ENCODE data around the gene GMDS.

The GMDS gene

GRCh38 chr6:1988843-1989242 is 256.6 kb downstream of the GMDS start:
- Histone ChIP-seq H3K4me3 (ENCODE audit: low read length) (no peak overlapping the region), H3K4me1 (ENCODE audit: low read length) (no peaks in the 10 kb centered on the region), H3K9ac (ENCODE audit: low read length) (no peak overlapping the region), H4K20me1 (ENCODE audit: insufficient read depth, low read length) (no peaks in the 10 kb centered on the region), H2AFZ (ENCODE audit: low read length) (no peak overlapping the region), H3K27me3 (replicated peaks; ENCODE audit: insufficient read depth, low read length) (no peaks in the 10 kb centered on the region), H3K9me3 (replicated peaks; ENCODE audit: insufficient read depth, low read length) (no peaks in the 10 kb centered on the region), H3K27ac (ENCODE audit: low read length) (no peak overlapping the region), H3K79me2 (ENCODE audit: low read length) (no peaks in the 10 kb centered on the region), H3K9me2 (replicated peaks; ENCODE audit: insufficient read depth, low read length) (no peaks in the 10 kb centered on the region), H3K4me2 (ENCODE audit: low read depth, low read length) (no peak overlapping the region), H3F3A (ENCODE audit: insufficient read depth, low read length) (no peaks in the 10 kb centered on the region), H3K36me3 (replicated peaks; ENCODE audit: insufficient read depth, low read length) (no peaks in the 10 kb centered on the region)
- TF ChIP-seq CTCF (IDR thresholded peaks at IDR 0.05; ENCODE audit: low read length) (no peak), EZH2phosphoT487 (IDR thresholded peaks at IDR 0.05; ENCODE audit: low read length) (no peak), EZH2 (optimal IDR thresholded peaks at IDR 0.05; ENCODE audit: low read depth, low read length) (no peak)
- DNase-seq = no peak

GRCh38 chr6:1987640-1988039 is 257.8 kb downstream of the GMDS start:
- DNase-seq = no peak
- no peaks in the 10 kb centered on the region for H3K9me2 ChIP-seq (replicated peaks; ENCODE audit: insufficient read depth, low read length)
- H3K36me3 ChIP-seq (replicated peaks; ENCODE audit: insufficient read depth, low read length) = no peaks in the 10 kb centered on the region
- H3K27me3 ChIP-seq (replicated peaks; ENCODE audit: insufficient read depth, low read length) = no peaks in the 10 kb centered on the region
- no peak overlapping the region for H2AFZ ChIP-seq (ENCODE audit: low read length)
- no peaks in the 10 kb centered on the region for H4K20me1 ChIP-seq (ENCODE audit: insufficient read depth, low read length)
- TF ChIP-seq CTCF (IDR thresholded peaks at IDR 0.05; ENCODE audit: low read length) = no peak
- no peak for TF ChIP-seq EZH2 (optimal IDR thresholded peaks at IDR 0.05; ENCODE audit: low read depth, low read length)
- TF ChIP-seq EZH2phosphoT487 (IDR thresholded peaks at IDR 0.05; ENCODE audit: low read length) = no peak
- H3K4me1 ChIP-seq (ENCODE audit: low read length) = no peaks in the 10 kb centered on the region
- H3K9ac ChIP-seq (ENCODE audit: low read length) = no peak overlapping the region
- no peaks in the 10 kb centered on the region for H3K79me2 ChIP-seq (ENCODE audit: low read length)
- no peaks in the 10 kb centered on the region for H3F3A ChIP-seq (ENCODE audit: insufficient read depth, low read length)
- no peaks in the 10 kb centered on the region for H3K9me3 ChIP-seq (replicated peaks; ENCODE audit: insufficient read depth, low read length)
- H3K4me2 ChIP-seq (ENCODE audit: low read depth, low read length) = no peak overlapping the region
- H3K27ac ChIP-seq (ENCODE audit: low read length) = no peak overlapping the region
- H3K4me3 ChIP-seq (ENCODE audit: low read length) = no peak overlapping the region

GRCh38 chr6:1986454-1987243 is 258.8 kb downstream of the GMDS start:
- no peak overlapping the region for H3K4me3 ChIP-seq (ENCODE audit: low read length)
- H3K9me3 ChIP-seq (replicated peaks; ENCODE audit: insufficient read depth, low read length) = no peaks in the 10 kb centered on the region
- no peak overlapping the region for H3K4me2 ChIP-seq (ENCODE audit: low read depth, low read length)
- no peak for DNase-seq
- H2AFZ ChIP-seq (ENCODE audit: low read length) = no peak overlapping the region
- TF ChIP-seq EZH2phosphoT487 (IDR thresholded peaks at IDR 0.05; ENCODE audit: low read length) (no peak), EZH2 (optimal IDR thresholded peaks at IDR 0.05; ENCODE audit: low read depth, low read length) (no peak), CTCF (IDR thresholded peaks at IDR 0.05; ENCODE audit: low read length) (no peak)
- H3F3A ChIP-seq (ENCODE audit: insufficient read depth, low read length) = no peaks in the 10 kb centered on the region
- H3K9ac ChIP-seq (ENCODE audit: low read length) = no peak overlapping the region
- H3K9me2 ChIP-seq (replicated peaks; ENCODE audit: insufficient read depth, low read length) = no peaks in the 10 kb centered on the region
- no peak overlapping the region for H3K27ac ChIP-seq (ENCODE audit: low read length)
- no peaks in the 10 kb centered on the region for H3K36me3 ChIP-seq (replicated peaks; ENCODE audit: insufficient read depth, low read length)
- H3K27me3 ChIP-seq (replicated peaks; ENCODE audit: insufficient read depth, low read length) = no peaks in the 10 kb centered on the region
- no peaks in the 10 kb centered on the region for H4K20me1 ChIP-seq (ENCODE audit: insufficient read depth, low read length)
- H3K4me1 ChIP-seq (ENCODE audit: low read length) = no peaks in the 10 kb centered on the region
- H3K79me2 ChIP-seq (ENCODE audit: low read length) = no peaks in the 10 kb centered on the region
